Cardiac muscle cell (in vitro differentiated cells and primary cell): ENCODE results near the gene MSX2. TPM values are rescaled to one million over a fixed set of nuclear protein-coding genes. Genes with fewer than 3 reads are reported as not detected.
A peak's percentile ranks its signal among the peaks of the same experiment; 100 is the strongest.

ENCODE experiments used
- DNase-seq, 2 donors: peaks; one replicate each; pipeline versions ENCODE4 v3.0.0 to v3.0.0-alpha.2; 2010 to 2017; ENCODE audit warnings: low read depth in 1 of 2, low spot score in 1 of 2
- H3K27ac ChIP-seq: fragments of 200-600 bp; sonication (generic); 2 replicates; pipeline ENCODE4 v1.5.1; 2016
- H3K27me3 ChIP-seq: fragments of 200-600 bp; sonication (generic); 2 replicates; pipeline ENCODE4 v1.6.0; 2016; ENCODE audit warnings: control low read depth
- H3K36me3 ChIP-seq: fragments of 200-600 bp; sonication (generic); 2 replicates; pipeline ENCODE4 v1.5.1; 2016; ENCODE audit warnings: control low read depth
- H3K4me1 ChIP-seq: fragments of 200-600 bp; sonication (generic); 2 replicates; pipeline ENCODE4 v1.8.1; 2017; ENCODE audit warnings: low read depth, mild to moderate bottlenecking, mixed run types
- H3K4me3 ChIP-seq: fragments of 200-600 bp; sonication (generic); 2 replicates; pipeline ENCODE4 v1.5.1; 2016; ENCODE audit warnings: mild to moderate bottlenecking
- H3K9me3 ChIP-seq: fragments of 200-600 bp; sonication (generic); 2 replicates; pipeline ENCODE4 v1.5.1; 2017; ENCODE audit warnings: low read depth, mild to moderate bottlenecking, control low read depth
- polyA plus RNA-seq: library from polyadenylated mRNA; unstranded; fragments of >200 nt; fragmentation: Nextera tagmentation; extraction: Ambion mirVana; gene quantifications from 2 replicates; pipeline ENCODE4 v1.2.1, GENCODE V29; 2016
- total RNA-seq: library from RNA; depleted of rRNA; stranded (reverse); fragments of >200 nt; gene quantifications from 2 replicates; pipeline ENCODE4 v1.2.3, GENCODE V29; 2016
- TF ChIP-seq, protein P1 (sequence below): IDR thresholded peaks from 2 replicates; pipeline ENCODE4 v1.5.1; 2012; ENCODE audit warnings: low read depth, mild to moderate bottlenecking, low read length

MSX2 gene
- total and polyA plus RNA-seq, 2 experiments from 2014 or later = 104 to 123 TPM

GRCh38 chr5:174744896-174745295 is 20.5 kb downstream of the MSX2 start:
- H3K27ac ChIP-seq = peak overlapping the region; percentile 31
- H3K36me3 ChIP-seq = no peaks in the 10 kb centered on the region
- no peak overlapping the region for H3K4me3 ChIP-seq
- TF ChIP-seq, protein P1, sequence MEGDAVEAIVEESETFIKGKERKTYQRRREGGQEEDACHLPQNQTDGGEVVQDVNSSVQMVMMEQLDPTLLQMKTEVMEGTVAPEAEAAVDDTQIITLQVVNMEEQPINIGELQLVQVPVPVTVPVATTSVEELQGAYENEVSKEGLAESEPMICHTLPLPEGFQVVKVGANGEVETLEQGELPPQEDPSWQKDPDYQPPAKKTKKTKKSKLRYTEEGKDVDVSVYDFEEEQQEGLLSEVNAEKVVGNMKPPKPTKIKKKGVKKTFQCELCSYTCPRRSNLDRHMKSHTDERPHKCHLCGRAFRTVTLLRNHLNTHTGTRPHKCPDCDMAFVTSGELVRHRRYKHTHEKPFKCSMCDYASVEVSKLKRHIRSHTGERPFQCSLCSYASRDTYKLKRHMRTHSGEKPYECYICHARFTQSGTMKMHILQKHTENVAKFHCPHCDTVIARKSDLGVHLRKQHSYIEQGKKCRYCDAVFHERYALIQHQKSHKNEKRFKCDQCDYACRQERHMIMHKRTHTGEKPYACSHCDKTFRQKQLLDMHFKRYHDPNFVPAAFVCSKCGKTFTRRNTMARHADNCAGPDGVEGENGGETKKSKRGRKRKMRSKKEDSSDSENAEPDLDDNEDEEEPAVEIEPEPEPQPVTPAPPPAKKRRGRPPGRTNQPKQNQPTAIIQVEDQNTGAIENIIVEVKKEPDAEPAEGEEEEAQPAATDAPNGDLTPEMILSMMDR = no peak
- H3K27me3 ChIP-seq = peaks cover 34% of the 10 kb centered on the region
- no peak for DNase-seq
- H3K4me1 ChIP-seq = peaks cover 13% of the 10 kb centered on the region
- H3K9me3 ChIP-seq = no peaks in the 10 kb centered on the region

- H3K36me3 ChIP-seq = no peaks in the 10 kb centered on the region
- no peak overlapping the region for H3K4me3 ChIP-seq
- DNase-seq = peak in 1 of 2 donors; percentile 81
- TF ChIP-seq, protein P1 = no peak
- H3K27me3 ChIP-seq = peaks cover 39% of the 10 kb centered on the region
- H3K27ac ChIP-seq = peak overlapping the region; percentile 31
- no peaks in the 10 kb centered on the region for H3K9me3 ChIP-seq
- peaks cover 13% of the 10 kb centered on the region for H3K4me1 ChIP-seq
These were observed 21.3 kb downstream of the MSX2 start for GRCh38 chr5:174745590-174746103.

DNA sequence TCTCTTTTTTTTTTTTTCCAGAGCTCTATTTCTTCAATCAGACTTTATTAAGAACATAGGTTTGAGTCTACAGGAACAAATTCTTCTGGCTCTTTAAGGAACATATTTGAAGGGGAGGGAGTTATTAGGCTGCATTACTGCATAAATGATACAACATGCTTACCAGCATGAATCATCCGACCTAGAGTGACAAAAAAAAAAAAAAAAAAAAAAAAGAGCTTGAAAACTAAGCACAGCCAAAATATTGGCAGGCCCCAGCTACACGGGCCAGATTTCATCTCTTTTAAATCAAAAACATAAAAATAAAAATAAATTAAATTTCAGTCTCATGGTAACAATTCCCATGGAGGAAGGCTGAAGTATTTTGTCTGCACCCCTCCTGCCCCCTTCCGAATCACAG is 26.3 kb downstream of the MSX2 start:
- Histone ChIP-seq H3K9me3 (no peaks in the 10 kb centered on the region), H3K27me3 (peaks cover 69% of the 10 kb centered on the region), H3K27ac (no peak overlapping the region), H3K4me1 (peaks cover 7% of the 10 kb centered on the region), H3K36me3 (no peaks in the 10 kb centered on the region), H3K4me3 (peak overlapping the region; percentile 39)
- DNase-seq = peak in 1 of 2 donors; percentile 56
- TF ChIP-seq, protein P1 = no peak

- Histone ChIP-seq H3K4me1 (peaks cover under 1% of the 10 kb centered on the region), H3K9me3 (no peaks in the 10 kb centered on the region), H3K4me3 (peak overlapping the region; percentile 39), H3K27ac (no peak overlapping the region), H3K27me3 (peaks cover 75% of the 10 kb centered on the region), H3K36me3 (no peaks in the 10 kb centered on the region)
- peak; percentile 11 to 64 for DNase-seq
- TF ChIP-seq, protein P1 = no peak
These were observed 27.0 kb downstream of the MSX2 start for GRCh38 chr5:174751154-174752000.

GRCh38 chr5:174752121-174752520 is 27.7 kb downstream of the MSX2 start:
- no peak overlapping the region for H3K4me3 ChIP-seq
- TF ChIP-seq, protein P1 = no peak
- no peaks in the 10 kb centered on the region for H3K4me1 ChIP-seq
- H3K27me3 ChIP-seq = peaks cover 72% of the 10 kb centered on the region
- no peak for DNase-seq
- no peaks in the 10 kb centered on the region for H3K9me3 ChIP-seq
- no peak overlapping the region for H3K27ac ChIP-seq
- no peaks in the 10 kb centered on the region for H3K36me3 ChIP-seq
